ENCODE measurements around the gene OTOP3. TPM values are rescaled to one million over a fixed set of nuclear protein-coding genes. Genes with fewer than 3 reads are reported as not detected.
"Not testable (repeated sequence)": the region's sequence is repeated elsewhere in the genome, so short reads cannot be mapped to it uniquely, and the experiment has no call there.

Gene OTOP3
- polyA plus RNA-seq, 3 donors: not detected

DNA sequence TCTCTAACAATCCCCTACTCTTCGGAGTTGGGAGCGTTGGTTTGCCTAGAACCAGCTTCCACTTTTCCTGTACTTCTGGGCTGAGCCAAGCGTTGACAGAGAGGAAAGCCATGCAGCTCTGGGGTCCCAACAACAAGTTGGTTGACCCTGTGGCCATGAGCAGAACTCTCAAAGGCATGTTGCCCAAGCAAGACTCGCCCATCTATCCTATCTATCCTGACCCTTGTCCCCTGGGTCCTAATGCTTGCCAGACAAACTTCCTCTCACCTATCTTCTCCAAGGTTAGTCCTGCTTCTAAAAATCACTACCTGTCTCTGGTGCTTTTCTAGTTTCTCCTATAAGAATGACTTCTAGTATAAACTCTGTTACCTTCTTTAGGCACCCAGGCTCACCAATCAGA lies 26.6 kb upstream of the OTOP3 start:
- not testable (repeated sequence) for DNase-seq (ENCODE audit: extremely low read depth in 1 of 11, low read depth in 9 of 11, low spot score in 4 of 11)

- DNase-seq (ENCODE audit: extremely low read depth in 1 of 11, low read depth in 9 of 11, low spot score in 4 of 11): not testable (repeated sequence)
These were observed 24.3 kb upstream of the OTOP3 start for GRCh38 chr17:74911423-74911822.

GRCh38 chr17:74916136-74916850 lies 19.4 kb upstream of the OTOP3 start:
- no peak for DNase-seq (ENCODE audit: extremely low read depth in 1 of 11, low read depth in 9 of 11, low spot score in 4 of 11)

GRCh38 chr17:74916851-74917199 lies 18.9 kb upstream of the OTOP3 start:
- no peak for DNase-seq (ENCODE audit: extremely low read depth in 1 of 11, low read depth in 9 of 11, low spot score in 4 of 11)

DNA sequence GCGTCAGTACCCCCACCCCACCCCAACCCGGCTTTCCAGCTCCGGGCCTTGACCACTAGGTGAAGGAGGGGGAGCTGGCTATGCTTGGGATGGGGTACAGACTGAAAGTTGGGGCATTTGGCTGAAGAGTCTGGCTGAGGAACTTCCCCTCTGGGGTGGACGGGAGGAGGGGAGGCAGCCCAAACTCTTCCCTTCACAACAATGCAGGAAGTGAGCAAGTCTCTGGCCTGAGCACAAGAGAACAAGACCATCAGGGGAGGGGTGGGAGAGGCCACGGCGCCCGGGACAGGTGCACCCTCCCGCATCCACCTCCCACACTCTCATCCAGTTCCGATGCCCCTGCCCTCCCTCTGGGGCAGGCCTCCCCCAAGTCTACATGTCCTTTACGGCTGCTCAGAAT lies 18.3 kb upstream of the OTOP3 start:
- no peak for DNase-seq (ENCODE audit: extremely low read depth in 1 of 11, low read depth in 9 of 11, low spot score in 4 of 11)

GRCh38 chr17:74918906-74919305 lies 16.8 kb upstream of the OTOP3 start:
- no peak for DNase-seq (ENCODE audit: extremely low read depth in 1 of 11, low read depth in 9 of 11, low spot score in 4 of 11)

GRCh38 chr17:74919440-74920305 lies 16.0 kb upstream of the OTOP3 start:
- DNase-seq (ENCODE audit: extremely low read depth in 1 of 11, low read depth in 9 of 11, low spot score in 4 of 11): no peak

- no peak for DNase-seq (ENCODE audit: extremely low read depth in 1 of 11, low read depth in 9 of 11, low spot score in 4 of 11)
These were observed 15.4 kb upstream of the OTOP3 start for GRCh38 chr17:74920306-74920620.

DNA sequence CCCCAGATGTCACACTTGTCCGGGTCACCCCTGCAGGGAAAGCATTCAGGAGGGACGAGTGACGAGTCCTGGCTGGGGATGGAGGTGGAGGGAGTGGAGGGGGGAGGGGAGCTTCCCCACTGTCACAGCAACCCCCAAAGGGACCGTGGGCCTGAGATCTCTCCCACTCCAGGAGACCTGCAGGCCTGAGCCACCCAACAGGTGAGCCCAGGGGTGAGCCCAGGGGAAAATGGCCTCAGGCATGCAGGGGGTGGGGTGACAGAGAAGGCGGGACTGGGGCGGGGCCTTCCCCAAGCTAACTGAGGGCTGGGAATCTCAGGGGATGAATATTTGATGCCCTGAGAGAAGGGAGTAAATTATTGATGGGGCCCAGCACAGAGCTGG lies 15.1 kb upstream of the OTOP3 start:
- DNase-seq (ENCODE audit: extremely low read depth in 1 of 11, low read depth in 9 of 11, low spot score in 4 of 11): no peak

GRCh38 chr17:74921026-74921681 lies 14.5 kb upstream of the OTOP3 start:
- no peak for DNase-seq (ENCODE audit: extremely low read depth in 1 of 11, low read depth in 9 of 11, low spot score in 4 of 11)

GRCh38 chr17:74921769-74922168 lies 13.9 kb upstream of the OTOP3 start:
- no peak for DNase-seq (ENCODE audit: extremely low read depth in 1 of 11, low read depth in 9 of 11, low spot score in 4 of 11)

GRCh38 chr17:74922172-74922571 lies 13.5 kb upstream of the OTOP3 start:
- DNase-seq (ENCODE audit: extremely low read depth in 1 of 11, low read depth in 9 of 11, low spot score in 4 of 11): no peak

- DNase-seq (ENCODE audit: extremely low read depth in 1 of 11, low read depth in 9 of 11, low spot score in 4 of 11): no peak
These were observed 12.8 kb upstream of the OTOP3 start, which contains the start of gene USH1G for GRCh38 chr17:74922694-74923537. Gene USH1G (minus strand): TSS chr17:74923255. CDS start chr17:74923073, 182 bp downstream.

GRCh38 chr17:74923538-74924249 lies 12.0 kb upstream of the OTOP3 start:
- DNase-seq (ENCODE audit: extremely low read depth in 1 of 11, low read depth in 9 of 11, low spot score in 4 of 11): peak in 2 of 11 donors; percentile 36 to 39

- peak in 1 of 11 donors; percentile 33 for DNase-seq (ENCODE audit: extremely low read depth in 1 of 11, low read depth in 9 of 11, low spot score in 4 of 11)
These were observed 11.3 kb upstream of the OTOP3 start, which contains the start of gene OTOP2 for GRCh38 chr17:74924250-74924948. Gene OTOP2 (plus strand): TSS chr17:74924273. CDS start chr17:74924633, 360 bp downstream.

DNA sequence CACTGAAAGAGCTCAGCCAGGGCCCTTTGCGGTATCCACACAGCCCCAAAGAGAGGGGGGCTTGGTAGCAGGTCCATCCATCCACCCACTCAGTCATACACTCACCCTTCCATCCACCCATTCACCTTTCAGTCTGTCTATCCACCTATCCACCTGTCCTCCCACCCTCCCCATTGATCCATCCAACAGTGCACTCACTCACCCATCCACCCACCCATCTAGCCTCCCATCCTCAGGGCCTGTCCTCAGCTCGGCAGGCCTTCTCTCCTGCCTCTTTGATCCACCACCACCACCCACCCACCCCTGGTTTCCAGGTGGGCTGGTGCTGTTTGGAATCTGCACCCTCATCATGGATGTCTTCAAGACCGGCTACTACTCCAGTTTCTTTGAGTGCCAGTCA lies 10.5 kb upstream of the OTOP3 start:
- no peak for DNase-seq (ENCODE audit: extremely low read depth in 1 of 11, low read depth in 9 of 11, low spot score in 4 of 11)

GRCh38 chr17:74928786-74929185 lies 6.9 kb upstream of the OTOP3 start:
- DNase-seq (ENCODE audit: extremely low read depth in 1 of 11, low read depth in 9 of 11, low spot score in 4 of 11): no peak

DNA sequence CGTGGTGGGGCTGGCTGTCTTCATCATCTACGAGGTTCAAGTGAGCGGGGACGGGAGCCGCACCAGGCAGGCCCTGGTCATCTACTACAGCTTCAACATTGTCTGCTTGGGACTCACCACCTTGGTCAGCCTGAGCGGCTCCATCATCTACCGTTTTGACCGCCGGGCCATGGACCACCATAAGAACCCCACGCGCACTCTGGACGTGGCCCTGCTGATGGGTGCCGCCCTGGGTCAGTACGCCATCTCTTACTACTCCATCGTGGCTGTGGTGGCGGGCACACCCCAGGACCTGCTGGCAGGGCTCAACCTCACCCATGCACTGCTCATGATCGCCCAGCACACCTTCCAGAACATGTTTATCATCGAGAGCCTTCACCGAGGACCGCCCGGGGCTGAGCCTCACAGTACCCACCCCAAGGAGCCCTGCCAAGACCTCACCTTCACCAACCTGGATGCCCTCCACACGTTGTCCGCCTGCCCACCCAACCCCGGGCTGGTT lies 5.1 kb upstream of the OTOP3 start:
- no peak for DNase-seq (ENCODE audit: extremely low read depth in 1 of 11, low read depth in 9 of 11, low spot score in 4 of 11)
